HL-60 (cell line): ENCODE results near the gene ITGA5.

ENCODE experiments used
- POLR2AphosphoS5 ChIP-seq: IDR thresholded peaks from 2 replicates; pipeline ENCODE4 v1.6.1; 2012; ENCODE audit warnings: low read depth
- TF ChIP-seq, protein P1 (sequence below): IDR thresholded peaks from one replicate; pipeline ENCODE4 v1.5.1; 2011; ENCODE audit warnings: low read length, control low read depth, inconsistent platforms; ENCODE audit not compliant: insufficient read depth

DNA sequence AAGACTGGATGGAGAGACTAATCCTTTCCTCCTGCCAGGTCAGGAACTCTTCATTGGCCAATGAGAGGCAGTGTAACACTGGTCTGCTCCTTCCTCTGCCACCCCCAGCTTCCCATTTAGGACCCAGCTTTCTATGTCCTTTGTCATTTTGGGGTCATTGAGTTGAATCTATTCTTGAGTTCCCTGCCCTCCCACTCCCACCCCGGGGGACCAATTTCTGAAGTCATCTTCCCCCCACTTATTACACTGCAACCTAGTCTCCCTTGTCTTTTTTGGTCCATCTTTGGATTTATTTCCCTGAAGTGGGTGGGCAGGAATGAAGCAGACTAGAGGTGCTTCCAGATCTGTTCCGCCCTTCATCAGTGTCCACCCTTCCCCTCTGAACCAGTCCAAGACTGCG, 7.6 kb upstream of the ITGA5 start:
- no peak for TF ChIP-seq POLR2AphosphoS5
- TF ChIP-seq, protein P1, sequence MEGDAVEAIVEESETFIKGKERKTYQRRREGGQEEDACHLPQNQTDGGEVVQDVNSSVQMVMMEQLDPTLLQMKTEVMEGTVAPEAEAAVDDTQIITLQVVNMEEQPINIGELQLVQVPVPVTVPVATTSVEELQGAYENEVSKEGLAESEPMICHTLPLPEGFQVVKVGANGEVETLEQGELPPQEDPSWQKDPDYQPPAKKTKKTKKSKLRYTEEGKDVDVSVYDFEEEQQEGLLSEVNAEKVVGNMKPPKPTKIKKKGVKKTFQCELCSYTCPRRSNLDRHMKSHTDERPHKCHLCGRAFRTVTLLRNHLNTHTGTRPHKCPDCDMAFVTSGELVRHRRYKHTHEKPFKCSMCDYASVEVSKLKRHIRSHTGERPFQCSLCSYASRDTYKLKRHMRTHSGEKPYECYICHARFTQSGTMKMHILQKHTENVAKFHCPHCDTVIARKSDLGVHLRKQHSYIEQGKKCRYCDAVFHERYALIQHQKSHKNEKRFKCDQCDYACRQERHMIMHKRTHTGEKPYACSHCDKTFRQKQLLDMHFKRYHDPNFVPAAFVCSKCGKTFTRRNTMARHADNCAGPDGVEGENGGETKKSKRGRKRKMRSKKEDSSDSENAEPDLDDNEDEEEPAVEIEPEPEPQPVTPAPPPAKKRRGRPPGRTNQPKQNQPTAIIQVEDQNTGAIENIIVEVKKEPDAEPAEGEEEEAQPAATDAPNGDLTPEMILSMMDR = no peak
